ENCODE measurements around the gene VPS37C. TPM values are rescaled to one million over a fixed set of nuclear protein-coding genes. Genes with fewer than 3 reads are reported as not detected.
A peak's percentile ranks its signal among the peaks of the same experiment; 100 is the strongest.

The VPS37C gene
- total RNA-seq, 1 experiment from 2014 or later = 36.3 TPM

DNA sequence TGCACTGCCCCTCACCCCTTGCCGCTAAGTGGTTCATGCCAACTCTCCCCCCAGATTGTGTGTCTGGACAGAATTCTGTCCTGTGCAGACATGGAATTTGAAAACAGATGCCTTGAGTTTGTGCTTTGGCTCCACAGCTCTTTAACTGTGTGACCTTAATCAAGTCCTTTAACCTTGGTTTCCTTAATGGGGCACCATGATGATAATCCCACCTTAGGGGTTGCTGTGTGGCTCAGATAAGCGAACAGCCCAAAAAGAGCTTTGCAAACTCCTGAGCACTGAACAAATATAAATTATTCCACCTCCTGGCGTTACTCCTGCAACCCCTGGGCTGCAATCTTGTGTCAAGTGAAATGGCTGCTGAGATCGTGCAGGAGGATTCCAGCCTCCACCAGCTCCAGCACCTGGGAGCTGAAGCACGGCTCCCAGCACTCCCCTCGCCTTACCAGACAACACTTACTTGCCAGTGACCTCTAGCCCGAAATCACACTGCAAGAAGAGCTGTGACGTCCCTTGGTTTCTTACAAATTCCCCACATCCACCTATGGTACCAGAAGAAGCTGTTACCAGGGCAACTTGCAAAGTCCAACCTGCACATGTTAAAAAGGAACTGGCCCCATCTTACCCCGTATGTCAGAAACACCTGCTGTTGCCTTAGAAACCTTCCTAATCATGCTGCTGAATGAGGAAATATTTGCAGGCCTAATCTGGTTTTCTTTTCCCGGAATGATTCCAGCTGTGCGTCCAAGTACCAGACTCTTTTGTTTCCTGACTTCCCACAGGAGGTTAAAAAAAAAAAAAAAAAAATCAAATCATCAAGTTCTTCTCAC, 13.2 kb downstream of the VPS37C start:
- H3K4me1 ChIP-seq = peaks cover 52% of the 10 kb centered on the region
- H3K4me3 ChIP-seq (ENCODE audit: low read depth, low read length) = no peak overlapping the region
- intact Hi-C loops (cut with micrococcal nuclease; ENCODE audit: unreplicated experiment) = no loop called here
- peak overlapping the region; percentile 28 for H3K4me3 Mint-ChIP-seq (ENCODE audit: unreplicated experiment)
- no peaks in the 10 kb centered on the region for H3K9me3 Mint-ChIP-seq (ENCODE audit: unreplicated experiment)
- POLR2A ChIA-PET = interaction anchor here (0.5 kb wide), 1 partner anchor 138 kb away, joined by 4 read pairs; no protein-coding TSS in a partner anchor
- H3K36me3 ChIP-seq (ENCODE audit: control insufficient read depth, insufficient read depth, low read length) = no peaks in the 10 kb centered on the region
- H3K9me3 ChIP-seq = no peaks in the 10 kb centered on the region
- H3K27ac Mint-ChIP-seq (ENCODE audit: unreplicated experiment) = peak overlapping the region; percentile 84
- H3K27me3 Mint-ChIP-seq (ENCODE audit: insufficient read depth, unreplicated experiment) = no peaks in the 10 kb centered on the region
- no TSS peak for BruUV-seq (replicated peaks)
- CTCF ChIA-PET = interaction anchor here (0.6 kb wide), 1 partner anchor 14 kb away, joined by 3 read pairs; no protein-coding TSS in a partner anchor
- peaks cover 42% of the 10 kb centered on the region for H3K36me3 Mint-ChIP-seq (ENCODE audit: insufficient read depth, unreplicated experiment)
- H3K27me3 ChIP-seq (replicated peaks; ENCODE audit: control insufficient read depth, insufficient read depth, low read length) = no peaks in the 10 kb centered on the region
- H3K4me1 Mint-ChIP-seq (ENCODE audit: low read depth, unreplicated experiment) = peaks cover 51% of the 10 kb centered on the region
- no peak for DNase-seq
- TF ChIP-seq, protein P1, sequence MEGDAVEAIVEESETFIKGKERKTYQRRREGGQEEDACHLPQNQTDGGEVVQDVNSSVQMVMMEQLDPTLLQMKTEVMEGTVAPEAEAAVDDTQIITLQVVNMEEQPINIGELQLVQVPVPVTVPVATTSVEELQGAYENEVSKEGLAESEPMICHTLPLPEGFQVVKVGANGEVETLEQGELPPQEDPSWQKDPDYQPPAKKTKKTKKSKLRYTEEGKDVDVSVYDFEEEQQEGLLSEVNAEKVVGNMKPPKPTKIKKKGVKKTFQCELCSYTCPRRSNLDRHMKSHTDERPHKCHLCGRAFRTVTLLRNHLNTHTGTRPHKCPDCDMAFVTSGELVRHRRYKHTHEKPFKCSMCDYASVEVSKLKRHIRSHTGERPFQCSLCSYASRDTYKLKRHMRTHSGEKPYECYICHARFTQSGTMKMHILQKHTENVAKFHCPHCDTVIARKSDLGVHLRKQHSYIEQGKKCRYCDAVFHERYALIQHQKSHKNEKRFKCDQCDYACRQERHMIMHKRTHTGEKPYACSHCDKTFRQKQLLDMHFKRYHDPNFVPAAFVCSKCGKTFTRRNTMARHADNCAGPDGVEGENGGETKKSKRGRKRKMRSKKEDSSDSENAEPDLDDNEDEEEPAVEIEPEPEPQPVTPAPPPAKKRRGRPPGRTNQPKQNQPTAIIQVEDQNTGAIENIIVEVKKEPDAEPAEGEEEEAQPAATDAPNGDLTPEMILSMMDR (IDR thresholded peaks at IDR 0.05; ENCODE audit: insufficient read depth in 1 of 2, low read depth in 1 of 2, low read length in 1 of 2, severe bottlenecking in 1 of 2, unreplicated experiment in 1 of 2) = no peak

DNA sequence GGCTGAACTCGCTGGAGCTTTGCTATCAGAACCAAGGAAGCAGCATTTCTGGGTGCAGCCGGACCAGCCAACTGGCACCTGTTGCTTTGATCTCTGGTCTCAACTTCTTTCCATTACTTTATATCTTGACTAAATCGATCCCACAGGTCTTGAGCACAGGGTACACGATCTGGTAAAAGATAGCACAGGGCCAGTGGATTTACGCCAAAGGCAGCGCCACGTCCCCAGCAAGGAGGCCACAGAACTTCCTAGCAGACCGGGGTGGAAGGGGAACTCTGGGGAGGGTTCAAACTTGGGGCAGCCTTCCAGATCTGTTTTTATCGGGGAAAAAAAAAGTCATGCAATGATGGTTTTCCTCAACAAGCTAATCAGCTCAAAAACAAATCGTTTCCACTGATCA, 14.0 kb downstream of the VPS37C start:
- DNase-seq = no peak
- no peak overlapping the region for H3K4me3 ChIP-seq (ENCODE audit: low read depth, low read length)
- H3K27me3 ChIP-seq (replicated peaks; ENCODE audit: control insufficient read depth, insufficient read depth, low read length) = no peaks in the 10 kb centered on the region
- H3K36me3 ChIP-seq (ENCODE audit: control insufficient read depth, insufficient read depth, low read length) = no peaks in the 10 kb centered on the region
- Mint-ChIP-seq H3K36me3 (ENCODE audit: insufficient read depth, unreplicated experiment) (peaks cover 36% of the 10 kb centered on the region), H3K27ac (ENCODE audit: unreplicated experiment) (no peak overlapping the region), H3K9me3 (ENCODE audit: unreplicated experiment) (no peaks in the 10 kb centered on the region), H3K27me3 (ENCODE audit: insufficient read depth, unreplicated experiment) (no peaks in the 10 kb centered on the region), H3K4me3 (ENCODE audit: unreplicated experiment) (no peak overlapping the region), H3K4me1 (ENCODE audit: low read depth, unreplicated experiment) (peaks cover 44% of the 10 kb centered on the region)
- TF ChIP-seq, protein P1 (IDR thresholded peaks at IDR 0.05; ENCODE audit: insufficient read depth in 1 of 2, low read depth in 1 of 2, low read length in 1 of 2, severe bottlenecking in 1 of 2, unreplicated experiment in 1 of 2) = no peak
- peaks cover 45% of the 10 kb centered on the region for H3K4me1 ChIP-seq
- ChIA-PET CTCF (no interaction called here), POLR2A (interaction anchor here (0.5 kb wide), 1 partner anchor 137 kb away, joined by 4 read pairs; no protein-coding TSS in a partner anchor)
- intact Hi-C loops (cut with micrococcal nuclease; ENCODE audit: unreplicated experiment) = no loop called here
- BruUV-seq (replicated peaks) = no TSS peak
- no peaks in the 10 kb centered on the region for H3K9me3 ChIP-seq

DNA sequence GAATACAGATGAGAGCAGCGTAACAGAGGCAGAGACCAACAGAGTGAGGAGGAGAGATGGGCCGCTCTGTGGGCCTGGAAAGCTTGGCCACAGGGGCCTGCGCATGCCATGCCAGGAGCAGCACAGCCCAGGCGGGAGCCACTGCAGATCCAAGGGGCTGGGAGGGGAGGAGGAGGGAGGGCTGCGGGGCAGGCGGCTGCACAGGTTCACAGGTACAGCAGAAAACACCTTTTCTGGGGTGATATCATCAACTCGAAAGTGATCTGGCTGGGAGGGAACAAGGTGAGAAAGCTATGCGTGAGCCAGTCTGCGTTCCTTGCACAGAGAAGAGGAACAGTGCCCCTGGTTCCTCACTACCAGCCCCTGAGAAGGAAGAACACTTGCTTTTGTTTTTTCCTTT, 14.8 kb downstream of the VPS37C start:
- no peaks in the 10 kb centered on the region for H3K9me3 ChIP-seq
- H3K36me3 Mint-ChIP-seq (ENCODE audit: insufficient read depth, unreplicated experiment) = peaks cover 36% of the 10 kb centered on the region
- H3K4me3 Mint-ChIP-seq (ENCODE audit: unreplicated experiment) = no peak overlapping the region
- no TSS peak for BruUV-seq (replicated peaks)
- H3K27ac Mint-ChIP-seq (ENCODE audit: unreplicated experiment) = no peak overlapping the region
- peaks cover 36% of the 10 kb centered on the region for H3K4me1 ChIP-seq
- H3K4me3 ChIP-seq (ENCODE audit: low read depth, low read length) = no peak overlapping the region
- TF ChIP-seq, protein P1 (IDR thresholded peaks at IDR 0.05; ENCODE audit: insufficient read depth in 1 of 2, low read depth in 1 of 2, low read length in 1 of 2, severe bottlenecking in 1 of 2, unreplicated experiment in 1 of 2) = no peak
- H3K9me3 Mint-ChIP-seq (ENCODE audit: unreplicated experiment) = no peaks in the 10 kb centered on the region
- CTCF ChIA-PET = no interaction called here
- POLR2A ChIA-PET = no interaction called here
- no peak for DNase-seq
- intact Hi-C loops (cut with micrococcal nuclease; ENCODE audit: unreplicated experiment) = no loop called here
- no peaks in the 10 kb centered on the region for H3K36me3 ChIP-seq (ENCODE audit: control insufficient read depth, insufficient read depth, low read length)
- no peaks in the 10 kb centered on the region for H3K27me3 ChIP-seq (replicated peaks; ENCODE audit: control insufficient read depth, insufficient read depth, low read length)
- peaks cover 35% of the 10 kb centered on the region for H3K4me1 Mint-ChIP-seq (ENCODE audit: low read depth, unreplicated experiment)
- no peaks in the 10 kb centered on the region for H3K27me3 Mint-ChIP-seq (ENCODE audit: insufficient read depth, unreplicated experiment)
